AG09319 (cell line): Measurements from ENCODE around the gene ALDH3A1.
A peak's percentile ranks its signal among the peaks of the same experiment; 100 is the strongest.

Experiments used
- DNase-seq: peaks from one replicate; pipeline ENCODE4 v3.0.0-alpha.2; 2010; ENCODE audit warnings: low read depth; ENCODE audit errors: extremely low read depth
- CTCF ChIP-seq: IDR thresholded peaks from 2 replicates; pipeline ENCODE4 v1.5.1; 2011; ENCODE audit warnings: low read depth, mild to moderate bottlenecking, inconsistent platforms, low read length, moderate library complexity

The ALDH3A1 gene

DNA sequence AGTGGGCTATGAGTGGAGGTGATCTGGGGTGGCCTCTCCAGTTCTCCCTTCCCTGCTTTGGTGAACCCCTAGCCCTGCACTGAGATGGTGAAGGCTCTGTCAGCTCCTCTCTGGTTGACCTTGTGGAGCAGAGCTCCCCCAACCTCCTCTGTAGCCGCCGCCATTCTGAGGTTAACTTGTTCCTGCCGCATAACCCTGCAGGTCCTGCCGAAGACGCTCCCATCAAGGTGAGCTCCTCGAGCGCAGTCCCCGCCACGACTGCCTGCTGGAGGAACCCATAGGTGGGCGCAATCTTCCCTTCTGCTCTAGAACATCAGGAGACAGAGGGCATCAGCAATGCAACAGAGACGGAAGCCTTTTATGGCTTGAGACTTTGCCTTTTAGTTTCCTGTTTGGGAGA lies 16.5 kb downstream of the ALDH3A1 start:
- TF ChIP-seq CTCF, result no peak

GRCh38 chr17:19730843-19731242 lies 17.3 kb downstream of the ALDH3A1 start:
- no peak for TF ChIP-seq CTCF
- no peak for DNase-seq

More for the DNA sequence above, 16.5 kb downstream of the ALDH3A1 start:
- no peak for DNase-seq

GRCh38 chr17:19729900-19730299 lies 18.2 kb downstream of the ALDH3A1 start:
- no peak for TF ChIP-seq CTCF
- DNase-seq, result no peak

GRCh38 chr17:19728084-19728495 lies 20.0 kb downstream of the ALDH3A1 start:
- TF ChIP-seq CTCF, result no peak
- DNase-seq, result peak; percentile 92

- peak; percentile 86 for DNase-seq
- TF ChIP-seq CTCF, result no peak
These were observed 20.5 kb downstream of the ALDH3A1 start for GRCh38 chr17:19727501-19728078.

DNA sequence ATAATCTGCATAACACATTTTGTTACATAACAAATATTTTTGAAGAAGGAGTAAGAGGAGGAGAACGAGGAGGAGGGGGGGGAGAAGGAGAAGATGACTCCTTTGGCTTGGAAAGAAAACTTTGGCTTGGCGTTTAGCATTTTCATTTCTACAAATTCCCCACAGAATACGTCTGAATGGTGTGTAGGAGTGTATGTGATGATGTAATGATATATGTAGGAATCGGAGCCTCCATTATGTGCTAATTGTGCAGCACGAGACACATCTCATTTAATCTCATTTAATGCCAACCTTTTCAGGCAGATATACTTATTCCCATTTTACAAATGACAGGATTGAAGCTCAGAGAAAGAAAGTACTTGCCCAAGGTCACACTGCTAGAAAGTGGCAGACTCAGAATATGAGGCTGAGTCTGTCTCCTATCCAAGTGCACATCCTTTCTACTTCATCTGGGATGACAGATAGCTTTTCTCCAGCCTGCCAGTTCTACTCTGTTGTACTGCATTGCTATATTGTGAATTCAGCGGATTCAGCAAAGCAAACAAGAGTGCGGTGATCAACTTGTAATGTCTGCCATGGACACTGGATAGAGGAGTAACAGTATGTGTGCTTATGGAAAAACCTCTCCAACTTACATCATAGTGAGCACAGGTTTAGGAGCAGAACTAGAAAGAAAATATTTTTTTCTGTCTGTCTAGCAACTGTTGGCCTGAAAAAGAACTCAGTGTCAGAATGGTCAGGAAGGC lies 21.3 kb downstream of the ALDH3A1 start:
- no peak for TF ChIP-seq CTCF
- no peak for DNase-seq

DNA sequence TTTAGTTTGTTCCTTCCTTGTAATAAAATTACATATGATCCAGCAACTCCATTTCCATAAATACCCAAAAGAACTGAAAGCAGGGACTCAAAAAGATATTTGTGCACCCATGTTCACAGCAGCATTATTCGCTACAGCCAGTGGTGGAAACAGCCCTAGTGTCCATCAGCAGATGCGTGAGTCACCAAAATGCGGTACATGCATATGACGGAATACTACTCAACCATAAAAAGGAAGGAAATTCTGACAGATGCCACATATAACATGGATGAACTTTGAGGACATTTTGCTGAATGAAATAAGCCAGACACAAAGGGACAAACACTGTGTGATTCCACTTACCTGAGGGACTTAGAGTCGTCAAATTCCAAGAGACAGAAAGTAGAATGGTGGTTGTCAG lies 22.6 kb downstream of the ALDH3A1 start:
- no peak for DNase-seq
- no peak for TF ChIP-seq CTCF
